Measurements from ENCODE around the gene ARHGAP44. TPM values are rescaled to one million over a fixed set of nuclear protein-coding genes. Genes with fewer than 3 reads are reported as not detected.

ARHGAP44 gene
- total RNA-seq, 1 donor from 2014 or later: 7.2 TPM

DNA sequence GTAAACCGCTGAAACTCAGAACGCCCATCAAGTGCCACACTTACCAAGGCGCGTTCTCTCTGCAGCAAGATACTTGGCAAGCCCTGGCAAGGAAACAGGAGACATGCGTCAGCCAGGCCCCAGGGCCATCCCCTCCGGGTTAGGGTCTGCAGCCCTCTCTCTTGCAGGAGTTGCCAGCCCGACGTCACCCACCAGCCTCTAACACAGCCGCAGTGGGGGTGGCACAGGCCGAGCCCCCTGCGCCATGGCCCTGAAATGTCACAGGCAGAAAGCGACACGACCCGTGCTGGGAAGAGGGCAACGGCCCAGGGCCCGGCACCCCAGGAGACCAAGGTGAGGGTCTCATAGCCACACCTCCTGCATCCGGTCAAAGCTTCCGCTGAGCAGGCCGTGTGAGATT lies 206.6 kb downstream of the ARHGAP44 start:
- Mint-ChIP-seq H3K27ac (ENCODE audit: unreplicated experiment) (no peak overlapping the region), H3K9me3 (ENCODE audit: unreplicated experiment) (no peaks in the 10 kb centered on the region), H3K4me3 (ENCODE audit: unreplicated experiment) (no peak overlapping the region), H3K4me1 (ENCODE audit: unreplicated experiment) (no peaks in the 10 kb centered on the region), H3K27me3 (ENCODE audit: unreplicated experiment) (no peaks in the 10 kb centered on the region), H3K36me3 (ENCODE audit: unreplicated experiment) (peaks cover 58% of the 10 kb centered on the region)
- TF ChIP-seq, protein P1, sequence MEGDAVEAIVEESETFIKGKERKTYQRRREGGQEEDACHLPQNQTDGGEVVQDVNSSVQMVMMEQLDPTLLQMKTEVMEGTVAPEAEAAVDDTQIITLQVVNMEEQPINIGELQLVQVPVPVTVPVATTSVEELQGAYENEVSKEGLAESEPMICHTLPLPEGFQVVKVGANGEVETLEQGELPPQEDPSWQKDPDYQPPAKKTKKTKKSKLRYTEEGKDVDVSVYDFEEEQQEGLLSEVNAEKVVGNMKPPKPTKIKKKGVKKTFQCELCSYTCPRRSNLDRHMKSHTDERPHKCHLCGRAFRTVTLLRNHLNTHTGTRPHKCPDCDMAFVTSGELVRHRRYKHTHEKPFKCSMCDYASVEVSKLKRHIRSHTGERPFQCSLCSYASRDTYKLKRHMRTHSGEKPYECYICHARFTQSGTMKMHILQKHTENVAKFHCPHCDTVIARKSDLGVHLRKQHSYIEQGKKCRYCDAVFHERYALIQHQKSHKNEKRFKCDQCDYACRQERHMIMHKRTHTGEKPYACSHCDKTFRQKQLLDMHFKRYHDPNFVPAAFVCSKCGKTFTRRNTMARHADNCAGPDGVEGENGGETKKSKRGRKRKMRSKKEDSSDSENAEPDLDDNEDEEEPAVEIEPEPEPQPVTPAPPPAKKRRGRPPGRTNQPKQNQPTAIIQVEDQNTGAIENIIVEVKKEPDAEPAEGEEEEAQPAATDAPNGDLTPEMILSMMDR (IDR thresholded peaks at IDR 0.05): no peak
- no peak for DNase-seq (ENCODE audit: extremely low spot score, unreplicated experiment)

DNA sequence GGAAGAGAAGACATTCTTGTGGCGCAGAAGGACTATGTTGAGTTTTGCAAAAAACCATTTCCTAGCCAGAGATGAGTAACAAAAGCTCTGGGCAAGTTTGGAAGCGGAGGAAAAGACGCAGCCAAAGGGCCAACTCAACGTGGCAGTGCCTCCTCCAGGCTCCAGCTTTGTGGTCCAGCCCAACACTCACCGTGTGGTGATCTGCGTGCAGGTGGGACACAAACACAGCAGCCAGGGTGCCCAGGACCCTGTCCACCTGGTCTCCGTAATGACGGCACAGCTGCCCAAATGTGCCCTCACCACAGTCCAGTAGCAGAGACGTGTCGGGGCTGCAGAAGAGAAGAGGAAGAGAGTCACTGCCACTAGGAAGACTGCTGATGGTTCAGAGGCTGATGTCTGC lies 207.1 kb downstream of the ARHGAP44 start:
- Mint-ChIP-seq H3K27me3 (ENCODE audit: unreplicated experiment) (no peaks in the 10 kb centered on the region), H3K36me3 (ENCODE audit: unreplicated experiment) (peaks cover 56% of the 10 kb centered on the region), H3K4me1 (ENCODE audit: unreplicated experiment) (no peaks in the 10 kb centered on the region), H3K4me3 (ENCODE audit: unreplicated experiment) (no peak overlapping the region), H3K9me3 (ENCODE audit: unreplicated experiment) (no peaks in the 10 kb centered on the region), H3K27ac (ENCODE audit: unreplicated experiment) (no peak overlapping the region)
- TF ChIP-seq, protein P1 (IDR thresholded peaks at IDR 0.05): no peak
- DNase-seq (ENCODE audit: extremely low spot score, unreplicated experiment): no peak

DNA sequence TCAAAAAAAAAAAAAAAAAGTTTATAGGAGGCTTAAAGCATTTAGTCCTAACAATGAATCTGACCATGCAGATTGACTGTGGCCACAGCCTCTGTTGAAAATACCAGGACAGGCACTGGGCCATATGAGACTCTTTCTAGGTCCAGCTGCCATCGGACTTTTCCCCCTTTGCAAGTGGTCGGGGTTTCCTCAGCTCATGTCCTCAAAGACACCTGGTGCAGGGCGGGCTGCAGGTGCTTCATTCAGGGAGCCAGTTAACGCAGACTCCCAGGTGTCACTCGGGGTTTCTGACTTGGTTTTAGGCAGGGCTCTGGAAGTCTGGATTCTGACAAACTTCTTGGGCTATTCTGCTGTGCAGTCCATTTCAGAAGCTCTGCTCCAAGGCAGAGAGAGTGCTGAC lies 207.6 kb downstream of the ARHGAP44 start:
- Mint-ChIP-seq H3K9me3 (ENCODE audit: unreplicated experiment) (no peaks in the 10 kb centered on the region), H3K27me3 (ENCODE audit: unreplicated experiment) (no peaks in the 10 kb centered on the region), H3K36me3 (ENCODE audit: unreplicated experiment) (peaks cover 50% of the 10 kb centered on the region), H3K4me1 (ENCODE audit: unreplicated experiment) (no peaks in the 10 kb centered on the region), H3K4me3 (ENCODE audit: unreplicated experiment) (no peak overlapping the region), H3K27ac (ENCODE audit: unreplicated experiment) (no peak overlapping the region)
- TF ChIP-seq, protein P1 (IDR thresholded peaks at IDR 0.05): no peak
- no peak for DNase-seq (ENCODE audit: extremely low spot score, unreplicated experiment)

DNA sequence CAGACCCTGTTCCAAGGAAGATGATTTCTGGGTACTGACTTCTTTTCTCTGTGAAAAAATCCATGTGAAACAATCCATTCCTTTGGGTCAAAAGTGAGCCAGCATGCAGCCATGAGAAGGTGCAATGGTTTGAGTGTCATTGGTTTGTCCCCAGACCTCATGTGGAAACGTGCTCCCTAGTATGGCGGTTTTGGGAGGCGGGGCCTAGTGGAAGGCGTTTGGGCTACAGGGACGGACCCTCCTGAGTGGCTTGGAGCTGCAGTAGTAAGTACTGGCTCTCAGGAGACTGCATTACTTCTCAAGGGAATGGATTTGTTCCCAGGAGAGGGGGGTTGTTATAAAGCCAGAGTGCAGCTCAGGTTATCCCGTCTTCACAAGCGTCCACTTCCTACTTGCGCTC lies 209.2 kb downstream of the ARHGAP44 start:
- no peak overlapping the region for H3K4me3 Mint-ChIP-seq (ENCODE audit: unreplicated experiment)
- no peaks in the 10 kb centered on the region for H3K27me3 Mint-ChIP-seq (ENCODE audit: unreplicated experiment)
- no peaks in the 10 kb centered on the region for H3K9me3 Mint-ChIP-seq (ENCODE audit: unreplicated experiment)
- H3K4me1 Mint-ChIP-seq (ENCODE audit: unreplicated experiment): no peaks in the 10 kb centered on the region
- peaks cover 44% of the 10 kb centered on the region for H3K36me3 Mint-ChIP-seq (ENCODE audit: unreplicated experiment)
- no peak overlapping the region for H3K27ac Mint-ChIP-seq (ENCODE audit: unreplicated experiment)
- TF ChIP-seq, protein P1 (IDR thresholded peaks at IDR 0.05): no peak
- DNase-seq (ENCODE audit: extremely low spot score, unreplicated experiment): no peak

DNA sequence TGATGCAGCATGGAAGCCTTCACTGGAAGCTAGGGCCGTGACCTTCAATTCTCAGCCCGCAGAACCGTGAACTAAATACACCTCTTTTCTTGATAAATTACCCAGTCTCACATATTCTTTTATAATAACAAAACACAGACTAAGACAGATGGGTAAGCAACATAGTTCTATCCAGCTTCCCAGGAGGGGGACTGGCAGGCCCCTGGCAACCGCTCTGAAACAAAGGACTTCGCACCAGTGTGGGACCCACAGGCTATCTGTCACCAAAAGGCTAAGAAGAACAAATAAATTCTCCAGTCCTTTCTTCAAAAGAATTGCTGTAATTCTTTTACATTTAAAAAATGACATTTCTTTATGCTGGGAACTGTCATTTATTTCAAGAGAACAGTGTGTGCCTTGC lies 209.6 kb downstream of the ARHGAP44 start:
- Mint-ChIP-seq H3K9me3 (ENCODE audit: unreplicated experiment) (no peaks in the 10 kb centered on the region), H3K4me1 (ENCODE audit: unreplicated experiment) (no peaks in the 10 kb centered on the region), H3K27me3 (ENCODE audit: unreplicated experiment) (no peaks in the 10 kb centered on the region), H3K36me3 (ENCODE audit: unreplicated experiment) (peaks cover 45% of the 10 kb centered on the region), H3K4me3 (ENCODE audit: unreplicated experiment) (no peak overlapping the region), H3K27ac (ENCODE audit: unreplicated experiment) (no peak overlapping the region)
- no peak for DNase-seq (ENCODE audit: extremely low spot score, unreplicated experiment)
- TF ChIP-seq, protein P1 (IDR thresholded peaks at IDR 0.05): no peak
